PC-3 (cell line): Measurements from ENCODE around the gene DHDH.

ENCODE experiments used
- CTCF ChIP-seq: fragments of 300-600 bp; sonication (generic); conservative IDR thresholded peaks from 2 replicates; pipeline ENCODE4 v1.5.1; 2017; ENCODE audit warnings: antibody characterized with exemption, low read depth, mild to moderate bottlenecking, low read length
- EZH2 ChIP-seq: fragments of 300-600 bp; sonication (generic); IDR thresholded peaks from one replicate; pipeline ENCODE4 v1.6.1; 2017; ENCODE audit warnings: antibody characterized with exemption, mild to moderate bottlenecking, low read length; ENCODE audit not compliant: unreplicated experiment

- no peak for TF ChIP-seq EZH2
- peak; percentile 84 for TF ChIP-seq CTCF
Observed at GRCh38 chr19:48970923-48971395, 37.5 kb downstream of the DHDH start.
